Right ventricle myocardium superior (tissue), 1 donor: Measurements from ENCODE around the gene ANXA10. TPM values are rescaled to one million over a fixed set of nuclear protein-coding genes. Genes with fewer than 3 reads are reported as not detected.
"Not testable (repeated sequence)": the region's sequence is repeated elsewhere in the genome, so short reads cannot be mapped to it uniquely, and the experiment has no call there.

ENCODE experiments used
- ATAC-seq: fragments of 200-7000 bp; cut with Tn5 transposase; one replicate; pipeline ENCODE4 v1.9.1; 2020; ENCODE audit warnings: mild to moderate bottlenecking; ENCODE audit not compliant: poor library complexity
- DNase-seq: peaks from one replicate; pipeline ENCODE4 v3.0.0-alpha.2; 2020
- intact Hi-C: fragments of 100-400 bp; cut with DNase I; formaldehyde crosslinking; loops from one replicate; pipeline ENCODE4 v1.11.2; 2022
- total RNA-seq: library from RNA; stranded (reverse); fragmentation: NEBNext Ultra II Directional; extraction: Animal tissue kit (Norgen Biotek cat#: 25700); gene quantifications from one replicate; pipeline ENCODE4 v1.2.1, GENCODE V29; 2021
- donor health status: DM: no; HTN: yes; CAD: no; lungs with severe emphysema.

Gene ANXA10
- total RNA-seq, 1 donor from 2014 or later: not detected

- ATAC-seq (no peak), DNase-seq (no peak)
- intact Hi-C loops: no loop called here
Measured at GRCh38 chr4:168109527-168109926, 17.2 kb downstream of the ANXA10 start.

- intact Hi-C loops, ATAC-seq: not testable (repeated sequence)
Measured at GRCh38 chr4:168113059-168113458, 20.7 kb downstream of the ANXA10 start.

GRCh38 chr4:168118116-168118655, 25.8 kb downstream of the ANXA10 start:
- no peak for ATAC-seq
- DNase-seq: no peak

More at GRCh38 chr4:168113059-168113458, 20.7 kb downstream of the ANXA10 start:
- not testable (repeated sequence) for DNase-seq

GRCh38 chr4:168119100-168119499, 26.8 kb downstream of the ANXA10 start:
- DNase-seq (no peak), ATAC-seq (no peak)
- intact Hi-C loops: no loop called here

More at GRCh38 chr4:168118116-168118655, 25.8 kb downstream of the ANXA10 start:
- intact Hi-C loops: no loop called here

- intact Hi-C loops: no loop called here
- ATAC-seq: no peak
- DNase-seq: no peak
Measured at GRCh38 chr4:168119890-168120289, 27.6 kb downstream of the ANXA10 start.

GRCh38 chr4:168120811-168121210, 28.5 kb downstream of the ANXA10 start:
- ATAC-seq: no peak
- intact Hi-C loops: no loop called here
- DNase-seq: no peak

- DNase-seq: no peak
- intact Hi-C loops: no loop called here
- ATAC-seq: no peak
Measured at GRCh38 chr4:168124008-168124641, 31.8 kb downstream of the ANXA10 start.

- no peak for DNase-seq
- no peak for ATAC-seq
- intact Hi-C loops: no loop called here
Measured at GRCh38 chr4:168126952-168127351, 34.6 kb downstream of the ANXA10 start.

GRCh38 chr4:168128601-168129000, 36.3 kb downstream of the ANXA10 start:
- intact Hi-C loops: no loop called here
- ATAC-seq (no peak), DNase-seq (no peak)

- ATAC-seq: no peak
- DNase-seq: no peak
- intact Hi-C loops: no loop called here
Measured at GRCh38 chr4:168129046-168129772, 36.9 kb downstream of the ANXA10 start.

- DNase-seq: no peak
- ATAC-seq: no peak
- intact Hi-C loops: no loop called here
Measured at GRCh38 chr4:168129802-168130201, 37.5 kb downstream of the ANXA10 start.

GRCh38 chr4:168131196-168131595, 38.9 kb downstream of the ANXA10 start:
- DNase-seq: no peak
- no peak for ATAC-seq
- intact Hi-C loops: no loop called here

- ATAC-seq (no peak), DNase-seq (no peak)
- intact Hi-C loops: no loop called here
Measured at GRCh38 chr4:168134651-168135050, 42.3 kb downstream of the ANXA10 start.

GRCh38 chr4:168135860-168136259, 43.5 kb downstream of the ANXA10 start:
- intact Hi-C loops, DNase-seq, ATAC-seq: not testable (repeated sequence)

- ATAC-seq, DNase-seq, intact Hi-C loops: not testable (repeated sequence)
Measured at GRCh38 chr4:168137695-168138094, 45.4 kb downstream of the ANXA10 start.

GRCh38 chr4:168138143-168138542, 45.8 kb downstream of the ANXA10 start:
- intact Hi-C loops: no loop called here
- DNase-seq (no peak), ATAC-seq (no peak)

- DNase-seq (no peak), ATAC-seq (no peak)
- intact Hi-C loops: no loop called here
Measured at GRCh38 chr4:168139336-168139735, 47.0 kb downstream of the ANXA10 start.

GRCh38 chr4:168141733-168142132, 49.4 kb downstream of the ANXA10 start:
- DNase-seq (no peak), ATAC-seq (no peak)
- intact Hi-C loops: no loop called here

GRCh38 chr4:168143601-168144000, 51.3 kb downstream of the ANXA10 start:
- ATAC-seq (no peak), DNase-seq (no peak)
- intact Hi-C loops: no loop called here
